NOMO-1 (cell line): ENCODE results near the gene HECTD4.
A peak's percentile ranks its signal among the peaks of the same experiment; 100 is the strongest.
"Not testable (repeated sequence)": the region's sequence is repeated elsewhere in the genome, so short reads cannot be mapped to it uniquely, and the experiment has no call there.

Experiments used
- DNase-seq, 2 experiments: peaks; one replicate each; lab custom pipeline; 2025; ENCODE audit not compliant: unreplicated experiment in 2 of 2; lab: John Stamatoyannopoulos, UW

The HECTD4 gene

GRCh38 chr12:112381883-112382796 lies at the start of gene HECTD4:
Gene HECTD4, minus strand, starts transcription at chr12:112382431. Its CDS starts 303 bp downstream, at chr12:112382128.
- DNase-seq: peak; percentile 88 to 89

- DNase-seq: no peak
Measured at GRCh38 chr12:112431965-112432364, 49.7 kb upstream of the HECTD4 start.

GRCh38 chr12:112430929-112431328 lies 48.7 kb upstream of the HECTD4 start:
- no peak for DNase-seq

GRCh38 chr12:112427760-112428159 lies 45.5 kb upstream of the HECTD4 start:
- no peak for DNase-seq

- DNase-seq: no peak
Measured at GRCh38 chr12:112425582-112426382, 43.6 kb upstream of the HECTD4 start.

GRCh38 chr12:112424126-112424525 lies 41.9 kb upstream of the HECTD4 start:
- no peak for DNase-seq

GRCh38 chr12:112422531-112422930 lies 40.3 kb upstream of the HECTD4 start:
- DNase-seq: no peak

- no peak for DNase-seq
Measured at GRCh38 chr12:112421363-112421762, 39.1 kb upstream of the HECTD4 start.

- no peak for DNase-seq
Measured at GRCh38 chr12:112420740-112421139, 38.5 kb upstream of the HECTD4 start.

GRCh38 chr12:112419297-112420133 lies 37.3 kb upstream of the HECTD4 start:
- DNase-seq: peak; percentile 22 to 45

- peak; percentile 69 to 75 for DNase-seq
Measured at GRCh38 chr12:112418608-112419296, 36.5 kb upstream of the HECTD4 start, which contains the start of gene PTPN11. Gene PTPN11, plus strand, starts transcription at chr12:112418947. Its CDS starts 165 bp downstream, at chr12:112419112.

- no peak for DNase-seq
Measured at GRCh38 chr12:112418273-112418607, 36.0 kb upstream of the HECTD4 start.

- not testable (repeated sequence) for DNase-seq
Measured at GRCh38 chr12:112415457-112415856, 33.2 kb upstream of the HECTD4 start.

GRCh38 chr12:112413855-112414625 lies 31.8 kb upstream of the HECTD4 start:
- no peak for DNase-seq

GRCh38 chr12:112409906-112410244 lies 27.6 kb upstream of the HECTD4 start:
- DNase-seq: no peak

GRCh38 chr12:112409064-112409905 lies 27.1 kb upstream of the HECTD4 start, which contains the start of gene RPL6:
Gene RPL6, minus strand, starts transcription at chr12:112409605. Its CDS starts 949 bp downstream, at chr12:112408656.
- peak; percentile 78 to 90 for DNase-seq

GRCh38 chr12:112408621-112409020 lies 26.4 kb upstream of the HECTD4 start:
- DNase-seq: peak in 1 of 2 experiments; percentile 44

GRCh38 chr12:112407683-112408082 lies 25.5 kb upstream of the HECTD4 start:
- not testable (repeated sequence) for DNase-seq
